ENCODE results near the gene ZNF181. TPM values are rescaled to one million over a fixed set of nuclear protein-coding genes. Genes with fewer than 3 reads are reported as not detected.
"Not testable (repeated sequence)": the region's sequence is repeated elsewhere in the genome, so short reads cannot be mapped to it uniquely, and the experiment has no call there.

Gene ZNF181
- total RNA-seq (2014; rRNA removed; shearing (Covaris generic)) = 6.8 and 16.6 TPM in 2 replicates

- no peaks in the 10 kb centered on the region for H3K36me3 ChIP-seq (replicated peaks; ENCODE audit: control insufficient read depth, insufficient read depth, low read length)
- peak; percentile 92 for DNase-seq
- peak within 1 kb of the TSS; percentile 80 for H3K4me3 ChIP-seq (ENCODE audit: insufficient read depth, low read depth, low read length)
- no peaks in the 10 kb centered on the region for H3K27me3 ChIP-seq (ENCODE audit: control insufficient read depth, insufficient read depth, low read length)
Observed at GRCh38 chr19:34733746-34734536, at the start of gene ZNF181. ZNF181 (plus strand) TSS chr19:34734243; CDS start chr19:34735038, 795 bp downstream.

DNA sequence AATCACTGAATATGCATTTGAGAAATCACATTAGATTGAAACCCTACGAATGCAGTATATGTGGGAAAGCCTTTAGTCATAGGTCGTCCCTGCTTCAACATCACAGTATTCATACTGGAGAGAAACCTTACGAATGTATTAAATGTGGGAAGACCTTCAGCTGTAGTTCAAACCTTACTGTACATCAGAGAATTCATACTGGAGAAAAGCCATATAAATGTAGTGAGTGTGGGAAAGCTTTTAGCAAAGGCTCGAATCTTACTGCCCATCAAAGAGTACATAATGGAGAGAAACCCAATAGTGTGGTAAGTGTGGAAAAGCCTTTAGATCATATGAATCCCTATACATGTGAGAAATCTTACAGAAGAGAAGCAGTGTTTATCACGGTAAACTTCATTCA, 48.8 kb upstream of the ZNF181 start:
- DNase-seq; H3K4me3 ChIP-seq (ENCODE audit: insufficient read depth, low read depth, low read length); H3K36me3 ChIP-seq (replicated peaks; ENCODE audit: control insufficient read depth, insufficient read depth, low read length); H3K27me3 ChIP-seq (ENCODE audit: control insufficient read depth, insufficient read depth, low read length): not testable (repeated sequence)

GRCh38 chr19:34686455-34686854, 47.6 kb upstream of the ZNF181 start:
- Histone ChIP-seq H3K36me3 (replicated peaks; ENCODE audit: control insufficient read depth, insufficient read depth, low read length) (peaks cover under 1% of the 10 kb centered on the region), H3K4me3 (ENCODE audit: insufficient read depth, low read depth, low read length) (no peak overlapping the region), H3K27me3 (ENCODE audit: control insufficient read depth, insufficient read depth, low read length) (no peaks in the 10 kb centered on the region)
- DNase-seq = no peak

DNA sequence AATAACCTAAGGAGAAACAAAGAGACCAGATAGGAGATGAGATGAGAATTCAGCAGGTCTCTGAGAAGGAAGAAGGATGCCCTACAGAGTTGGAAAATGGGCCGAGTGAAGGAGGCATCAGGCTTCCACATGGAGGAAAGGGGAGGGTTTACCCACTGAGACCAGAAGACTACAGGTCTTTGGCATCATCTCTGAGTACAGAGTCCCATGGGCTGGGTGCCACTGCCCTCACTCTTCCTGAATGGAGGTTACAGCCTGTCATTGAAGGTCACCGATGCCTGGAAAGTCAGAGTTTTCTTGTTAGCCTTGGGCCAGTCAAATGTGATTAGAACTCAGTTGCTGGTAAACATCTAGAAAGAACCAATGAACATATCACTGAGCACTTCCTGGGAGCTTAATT, 46.7 kb upstream of the ZNF181 start:
- no peaks in the 10 kb centered on the region for H3K27me3 ChIP-seq (ENCODE audit: control insufficient read depth, insufficient read depth, low read length)
- H3K4me3 ChIP-seq (ENCODE audit: insufficient read depth, low read depth, low read length) = no peak overlapping the region
- DNase-seq = no peak
- H3K36me3 ChIP-seq (replicated peaks; ENCODE audit: control insufficient read depth, insufficient read depth, low read length) = no peaks in the 10 kb centered on the region; the same call in none of the 2 replicates

DNA sequence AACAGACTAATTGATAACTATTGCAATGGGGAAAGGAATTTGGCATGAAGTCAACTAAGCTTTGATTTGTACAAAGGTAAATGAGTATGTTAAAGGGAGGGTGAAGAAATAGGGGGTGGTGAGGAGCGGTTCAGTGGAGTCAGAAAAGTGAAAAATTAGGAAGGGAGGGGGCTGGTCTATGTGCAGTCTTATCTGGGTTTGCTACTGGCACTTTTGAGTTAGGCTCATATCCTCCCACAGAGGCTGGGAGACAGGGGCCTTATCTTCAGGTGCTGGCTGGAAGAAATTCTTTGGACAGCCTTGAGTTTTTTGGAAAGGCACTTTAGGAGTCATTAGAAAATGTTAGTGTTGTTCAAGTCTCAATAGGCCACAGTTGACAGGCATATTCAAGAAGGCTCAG, 45.5 kb upstream of the ZNF181 start:
- Histone ChIP-seq H3K4me3 (ENCODE audit: insufficient read depth, low read depth, low read length) (no peak overlapping the region), H3K27me3 (ENCODE audit: control insufficient read depth, insufficient read depth, low read length) (no peaks in the 10 kb centered on the region), H3K36me3 (replicated peaks; ENCODE audit: control insufficient read depth, insufficient read depth, low read length) (no peaks in the 10 kb centered on the region; the same call in 1 of the 2 replicates)
- DNase-seq = no peak

DNA sequence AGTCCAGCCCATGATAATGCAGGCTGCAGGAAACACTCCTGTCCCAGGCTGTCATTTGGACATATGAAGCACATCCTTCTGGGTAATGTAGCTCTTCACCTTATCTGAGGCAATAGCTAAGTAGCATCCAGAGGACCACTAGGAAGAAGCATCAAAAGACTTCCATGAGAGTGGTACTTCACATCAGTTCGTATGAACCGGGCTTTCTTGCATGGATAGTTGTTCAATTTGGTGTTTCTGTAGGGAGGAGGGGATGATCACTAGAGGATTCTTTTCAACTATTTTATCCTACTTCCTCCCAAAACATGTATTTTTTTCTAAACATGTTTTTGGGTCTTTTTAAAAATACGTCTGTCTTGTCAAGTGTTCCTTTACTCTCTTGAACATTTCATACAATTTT, 43.7 kb upstream of the ZNF181 start:
- Histone ChIP-seq H3K27me3 (ENCODE audit: control insufficient read depth, insufficient read depth, low read length) (no peaks in the 10 kb centered on the region), H3K4me3 (ENCODE audit: insufficient read depth, low read depth, low read length) (no peak overlapping the region), H3K36me3 (replicated peaks; ENCODE audit: control insufficient read depth, insufficient read depth, low read length) (no peaks in the 10 kb centered on the region)
- DNase-seq = no peak

DNA sequence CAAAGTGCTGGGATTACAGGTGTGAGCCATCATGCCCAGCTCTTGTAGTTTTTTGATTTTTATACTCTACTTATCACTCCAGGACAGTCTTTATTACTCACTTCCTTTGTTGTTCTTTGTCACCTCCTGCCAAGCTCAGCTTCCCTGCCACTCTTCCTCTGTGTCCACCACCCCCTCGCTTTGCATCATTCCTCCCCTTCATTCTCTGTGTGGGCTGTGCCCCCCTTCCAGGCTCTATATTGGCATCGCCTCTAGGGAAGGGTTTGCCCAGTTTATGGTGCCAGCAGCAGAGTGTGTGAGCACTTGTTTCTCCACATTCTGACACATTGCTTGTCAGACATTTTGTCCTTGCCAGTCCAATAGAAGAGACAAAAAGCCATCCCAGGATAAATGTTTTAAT, 41.5 kb upstream of the ZNF181 start:
- no peak for DNase-seq
- Histone ChIP-seq H3K36me3 (replicated peaks; ENCODE audit: control insufficient read depth, insufficient read depth, low read length) (no peaks in the 10 kb centered on the region), H3K27me3 (ENCODE audit: control insufficient read depth, insufficient read depth, low read length) (no peaks in the 10 kb centered on the region), H3K4me3 (ENCODE audit: insufficient read depth, low read depth, low read length) (no peak overlapping the region)

GRCh38 chr19:34707661-34708060, 26.4 kb upstream of the ZNF181 start:
- no peaks in the 10 kb centered on the region for H3K27me3 ChIP-seq (ENCODE audit: control insufficient read depth, insufficient read depth, low read length)
- no peak overlapping the region for H3K4me3 ChIP-seq (ENCODE audit: insufficient read depth, low read depth, low read length)
- no peak for DNase-seq
- H3K36me3 ChIP-seq (replicated peaks; ENCODE audit: control insufficient read depth, insufficient read depth, low read length) = no peaks in the 10 kb centered on the region

- peak; percentile 10 for DNase-seq
Observed at GRCh38 chr19:34711890-34712289, 22.2 kb upstream of the ZNF181 start.

DNA sequence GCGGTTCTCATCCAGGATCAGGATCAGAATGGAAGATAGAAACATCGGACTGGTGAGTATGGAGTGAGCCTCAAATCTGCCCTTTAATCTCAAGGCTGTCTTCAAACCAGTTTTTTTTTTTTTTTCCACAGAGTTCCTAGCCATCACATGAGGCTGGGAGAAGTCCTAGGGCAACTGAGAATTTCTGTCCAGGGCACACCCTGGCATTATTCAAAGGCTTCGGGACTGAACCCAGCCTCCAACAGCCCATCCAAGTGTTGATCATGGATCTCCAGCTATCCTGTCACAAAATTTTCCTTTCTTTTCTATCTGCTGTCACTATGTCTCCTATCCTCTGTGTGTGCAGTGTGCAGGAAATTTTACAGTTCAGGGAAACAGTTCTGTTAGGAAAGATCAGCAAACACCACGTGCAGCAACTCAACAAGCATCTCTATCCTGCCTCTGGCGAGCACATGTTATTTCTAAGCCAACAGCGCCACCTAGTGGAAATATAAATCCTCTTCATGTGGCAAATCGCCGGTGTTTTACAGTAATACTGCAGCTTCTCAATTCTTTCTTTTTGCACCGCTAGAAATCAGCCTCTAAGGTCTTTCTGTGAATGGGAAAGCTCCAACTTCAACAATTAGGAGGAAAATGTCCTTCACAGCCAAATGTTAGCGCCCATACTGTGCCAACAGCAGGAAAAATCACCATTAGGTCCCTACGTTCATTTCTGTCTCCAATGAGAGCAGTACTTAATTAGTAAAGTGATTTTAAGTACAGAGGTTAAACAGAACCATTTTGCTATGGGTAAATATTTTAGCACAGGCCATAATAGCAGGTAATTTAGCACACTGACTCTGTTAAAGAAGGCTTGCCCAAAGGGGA, 21.4 kb upstream of the ZNF181 start:
- no peaks in the 10 kb centered on the region for H3K27me3 ChIP-seq (ENCODE audit: control insufficient read depth, insufficient read depth, low read length)
- peak; percentile 57 for DNase-seq
- H3K4me3 ChIP-seq (ENCODE audit: insufficient read depth, low read depth, low read length) = no peak overlapping the region

More at GRCh38 chr19:34711890-34712289, 22.2 kb upstream of the ZNF181 start:
- no peaks in the 10 kb centered on the region for H3K36me3 ChIP-seq (replicated peaks; ENCODE audit: control insufficient read depth, insufficient read depth, low read length)
- no peak overlapping the region for H3K4me3 ChIP-seq (ENCODE audit: insufficient read depth, low read depth, low read length)
- no peaks in the 10 kb centered on the region for H3K27me3 ChIP-seq (ENCODE audit: control insufficient read depth, insufficient read depth, low read length)

GRCh38 chr19:34713262-34713637, 20.8 kb upstream of the ZNF181 start:
- Histone ChIP-seq H3K36me3 (replicated peaks; ENCODE audit: control insufficient read depth, insufficient read depth, low read length) (no peaks in the 10 kb centered on the region), H3K4me3 (ENCODE audit: insufficient read depth, low read depth, low read length) (no peak overlapping the region), H3K27me3 (ENCODE audit: control insufficient read depth, insufficient read depth, low read length) (no peaks in the 10 kb centered on the region)
- DNase-seq = no peak

More for the DNA sequence above, 21.4 kb upstream of the ZNF181 start:
- no peaks in the 10 kb centered on the region for H3K36me3 ChIP-seq (replicated peaks; ENCODE audit: control insufficient read depth, insufficient read depth, low read length)

DNA sequence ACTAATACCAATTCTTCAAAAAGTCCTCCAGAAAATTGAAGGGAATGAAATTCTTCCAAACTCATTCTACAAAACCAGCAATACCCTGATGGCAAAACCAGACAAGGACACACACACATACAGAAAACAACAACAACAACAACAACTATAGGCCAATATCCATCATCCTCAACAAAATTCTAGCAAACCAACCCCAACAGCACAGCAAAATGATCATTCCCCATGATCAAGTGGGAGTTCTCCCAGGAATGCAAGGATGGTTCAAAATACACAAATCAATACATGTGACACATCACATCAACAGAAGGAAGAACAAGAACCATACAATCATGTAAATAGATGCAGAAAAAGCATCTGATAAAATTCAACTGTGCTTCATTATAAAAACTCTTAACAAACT, 18.7 kb upstream of the ZNF181 start:
- H3K4me3 ChIP-seq (ENCODE audit: insufficient read depth, low read depth, low read length) = no peak overlapping the region
- no peaks in the 10 kb centered on the region for H3K27me3 ChIP-seq (ENCODE audit: control insufficient read depth, insufficient read depth, low read length)
- H3K36me3 ChIP-seq (replicated peaks; ENCODE audit: control insufficient read depth, insufficient read depth, low read length) = no peaks in the 10 kb centered on the region
- no peak for DNase-seq

GRCh38 chr19:34722353-34722752, 11.7 kb upstream of the ZNF181 start:
- Histone ChIP-seq H3K27me3 (ENCODE audit: control insufficient read depth, insufficient read depth, low read length) (no peaks in the 10 kb centered on the region), H3K4me3 (ENCODE audit: insufficient read depth, low read depth, low read length) (no peak overlapping the region), H3K36me3 (replicated peaks; ENCODE audit: control insufficient read depth, insufficient read depth, low read length) (no peaks in the 10 kb centered on the region)
- no peak for DNase-seq

DNA sequence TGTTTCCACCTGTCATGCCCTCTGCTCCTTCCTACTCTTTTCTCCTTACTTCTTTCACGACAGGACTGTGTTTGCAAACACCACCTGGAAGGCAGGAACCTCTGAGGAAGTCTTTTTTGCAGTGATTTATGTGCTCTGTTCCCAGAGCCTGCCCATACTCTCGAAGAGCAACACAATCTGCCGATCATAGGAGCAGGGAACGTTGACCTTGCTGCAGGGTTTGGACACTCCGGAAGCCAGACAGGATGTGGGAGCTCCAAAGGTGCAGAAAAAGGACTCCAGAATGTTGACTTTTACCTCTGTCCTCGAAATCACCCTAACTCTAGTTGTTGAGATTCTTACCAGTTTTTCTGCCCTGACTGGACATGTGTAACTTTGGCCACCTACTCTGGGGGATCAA, 8.6 kb upstream of the ZNF181 start:
- no peak overlapping the region for H3K4me3 ChIP-seq (ENCODE audit: insufficient read depth, low read depth, low read length)
- no peaks in the 10 kb centered on the region for H3K36me3 ChIP-seq (replicated peaks; ENCODE audit: control insufficient read depth, insufficient read depth, low read length)
- DNase-seq = no peak
- H3K27me3 ChIP-seq (ENCODE audit: control insufficient read depth, insufficient read depth, low read length) = no peaks in the 10 kb centered on the region
